Measurements from ENCODE around the gene MFAP4.

- no peak for TF ChIP-seq CTCF (IDR thresholded peaks at IDR 0.05; ENCODE audit: low read depth, low read length)
- no peak for TF ChIP-seq EZH2phosphoT487 (IDR thresholded peaks at IDR 0.05; ENCODE audit: low read depth)
These were observed 45.8 kb downstream of the MFAP4 start for GRCh38 chr17:19341211-19341631.
